Epithelial cell of esophagus (primary cell): ENCODE data around the gene NKX2-1.

Source experiments
- DNase-seq: peaks from one replicate; pipeline ENCODE4 v3.0.0; 2010; ENCODE audit warnings: low read depth
- H3K4me3 ChIP-seq: 2 replicates; pipeline ENCODE4 v1.5.1; 2011; ENCODE audit warnings: mild to moderate bottlenecking, low read length, control low read depth
- TF ChIP-seq, protein P1 (sequence below): IDR thresholded peaks from 2 replicates; pipeline ENCODE4 v1.5.1; 2011; ENCODE audit warnings: low read depth, mild to moderate bottlenecking, low read length, control low read depth, inconsistent platforms; ENCODE audit not compliant: insufficient read depth; ENCODE audit errors: missing control alignments

Gene NKX2-1

GRCh38 chr14:36503771-36504741 lies 16.0 kb downstream of the NKX2-1 start:
- no peak for DNase-seq
- H3K4me3 ChIP-seq: no peak overlapping the region
- TF ChIP-seq, protein P1, sequence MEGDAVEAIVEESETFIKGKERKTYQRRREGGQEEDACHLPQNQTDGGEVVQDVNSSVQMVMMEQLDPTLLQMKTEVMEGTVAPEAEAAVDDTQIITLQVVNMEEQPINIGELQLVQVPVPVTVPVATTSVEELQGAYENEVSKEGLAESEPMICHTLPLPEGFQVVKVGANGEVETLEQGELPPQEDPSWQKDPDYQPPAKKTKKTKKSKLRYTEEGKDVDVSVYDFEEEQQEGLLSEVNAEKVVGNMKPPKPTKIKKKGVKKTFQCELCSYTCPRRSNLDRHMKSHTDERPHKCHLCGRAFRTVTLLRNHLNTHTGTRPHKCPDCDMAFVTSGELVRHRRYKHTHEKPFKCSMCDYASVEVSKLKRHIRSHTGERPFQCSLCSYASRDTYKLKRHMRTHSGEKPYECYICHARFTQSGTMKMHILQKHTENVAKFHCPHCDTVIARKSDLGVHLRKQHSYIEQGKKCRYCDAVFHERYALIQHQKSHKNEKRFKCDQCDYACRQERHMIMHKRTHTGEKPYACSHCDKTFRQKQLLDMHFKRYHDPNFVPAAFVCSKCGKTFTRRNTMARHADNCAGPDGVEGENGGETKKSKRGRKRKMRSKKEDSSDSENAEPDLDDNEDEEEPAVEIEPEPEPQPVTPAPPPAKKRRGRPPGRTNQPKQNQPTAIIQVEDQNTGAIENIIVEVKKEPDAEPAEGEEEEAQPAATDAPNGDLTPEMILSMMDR: no peak

- TF ChIP-seq, protein P1: no peak
- H3K4me3 ChIP-seq: no peak overlapping the region
- no peak for DNase-seq
Observed at GRCh38 chr14:36502558-36503508, 17.2 kb downstream of the NKX2-1 start.

- no peak for DNase-seq
- TF ChIP-seq, protein P1: no peak
- H3K4me3 ChIP-seq: no peak overlapping the region
Observed at GRCh38 chr14:36498938-36499337, 21.1 kb downstream of the NKX2-1 start.

GRCh38 chr14:36496346-36496745 lies 23.7 kb downstream of the NKX2-1 start:
- H3K4me3 ChIP-seq: no peak overlapping the region
- no peak for DNase-seq
- TF ChIP-seq, protein P1: no peak

GRCh38 chr14:36495666-36496065 lies 24.4 kb downstream of the NKX2-1 start:
- no peak overlapping the region for H3K4me3 ChIP-seq
- DNase-seq: no peak
- TF ChIP-seq, protein P1: no peak

GRCh38 chr14:36493761-36494160 lies 26.3 kb downstream of the NKX2-1 start:
- DNase-seq: no peak
- TF ChIP-seq, protein P1: no peak
- no peak overlapping the region for H3K4me3 ChIP-seq
